Measurements from ENCODE around the gene OR7C2.

DNA sequence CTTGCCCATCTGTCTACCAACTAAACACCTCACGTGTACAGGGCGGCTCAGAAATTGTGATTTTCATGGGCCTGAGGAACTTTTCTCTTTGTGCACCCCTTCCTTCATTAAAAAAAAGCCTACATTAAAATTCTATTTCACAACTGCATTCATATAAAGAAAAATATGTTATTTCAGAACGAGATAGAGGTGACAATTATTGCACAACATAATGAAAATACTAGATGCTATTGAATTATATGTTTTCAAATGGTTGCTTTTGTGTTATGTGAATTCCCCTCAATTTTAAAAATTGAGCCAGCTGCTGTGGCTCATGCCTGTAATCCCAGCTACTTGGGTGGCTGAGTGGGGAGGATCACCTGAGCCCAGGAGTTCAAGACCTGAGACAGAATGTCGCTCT, 33.2 kb downstream of the OR7C2 start:
- TF ChIP-seq, protein P1, sequence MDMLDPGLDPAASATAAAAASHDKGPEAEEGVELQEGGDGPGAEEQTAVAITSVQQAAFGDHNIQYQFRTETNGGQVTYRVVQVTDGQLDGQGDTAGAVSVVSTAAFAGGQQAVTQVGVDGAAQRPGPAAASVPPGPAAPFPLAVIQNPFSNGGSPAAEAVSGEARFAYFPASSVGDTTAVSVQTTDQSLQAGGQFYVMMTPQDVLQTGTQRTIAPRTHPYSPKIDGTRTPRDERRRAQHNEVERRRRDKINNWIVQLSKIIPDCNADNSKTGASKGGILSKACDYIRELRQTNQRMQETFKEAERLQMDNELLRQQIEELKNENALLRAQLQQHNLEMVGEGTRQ (IDR thresholded peaks at IDR 0.05) = no peak
- no peak for TF ChIP-seq BHLHE40 (IDR thresholded peaks at IDR 0.05; ENCODE audit: low read depth, low read length)
